Activated CD4-positive, alpha-beta T cell treated with anti-CD3 and anti-CD28 coated beads for 24 hours (primary cell): ENCODE measurements around the gene TMEM44.

Experiments used
- DNase-seq, 2 donors: peaks; one replicate each; pipeline ENCODE4 v3.0.0-alpha.2; 2020; ENCODE audit warnings: low read depth in 2 of 2

The TMEM44 gene

GRCh38 chr3:194579091-194579606 is 54.1 kb downstream of the TMEM44 start:
- no peak for DNase-seq

GRCh38 chr3:194577986-194578905 is 55.0 kb downstream of the TMEM44 start:
- DNase-seq: no peak

- no peak for DNase-seq
Measured at GRCh38 chr3:194575484-194576210, 57.6 kb downstream of the TMEM44 start.

- no peak for DNase-seq
Measured at GRCh38 chr3:194574639-194575483, 58.4 kb downstream of the TMEM44 start.

- DNase-seq: peak in 1 of 2 donors; percentile 22
Measured at GRCh38 chr3:194573680-194574437, 59.4 kb downstream of the TMEM44 start.

GRCh38 chr3:194572944-194573491 is 60.2 kb downstream of the TMEM44 start:
- DNase-seq: no peak

GRCh38 chr3:194572143-194572789 is 61.0 kb downstream of the TMEM44 start:
- DNase-seq: no peak

- no peak for DNase-seq
Measured at GRCh38 chr3:194571491-194572142, 61.6 kb downstream of the TMEM44 start.

GRCh38 chr3:194570898-194571297 is 62.3 kb downstream of the TMEM44 start:
- no peak for DNase-seq

- no peak for DNase-seq
Measured at GRCh38 chr3:194570235-194570634, 63.0 kb downstream of the TMEM44 start.

- DNase-seq: no peak
Measured at GRCh38 chr3:194569252-194569651, 64.0 kb downstream of the TMEM44 start.

GRCh38 chr3:194565597-194566190 is 67.5 kb downstream of the TMEM44 start:
- no peak for DNase-seq

GRCh38 chr3:194562986-194563385 is 70.2 kb downstream of the TMEM44 start:
- no peak for DNase-seq

GRCh38 chr3:194561306-194561974 is 71.8 kb downstream of the TMEM44 start:
- no peak for DNase-seq

GRCh38 chr3:194560047-194560446 is 73.2 kb downstream of the TMEM44 start:
- DNase-seq: no peak

- no peak for DNase-seq
Measured at GRCh38 chr3:194559530-194559929, 73.7 kb downstream of the TMEM44 start.

- no peak for DNase-seq
Measured at GRCh38 chr3:194556086-194557056, 76.8 kb downstream of the TMEM44 start.
